AG09309 (cell line): ENCODE results near the gene RCVRN.
"Not testable (repeated sequence)": the region's sequence is repeated elsewhere in the genome, so short reads cannot be mapped to it uniquely, and the experiment has no call there.

Experiments used
- DNase-seq: peaks from one replicate; pipeline ENCODE4 v3.0.0-alpha.2; 2010; ENCODE audit warnings: low read depth
- H3K4me3 ChIP-seq: 2 replicates; pipeline ENCODE4 v1.5.1; 2011; ENCODE audit warnings: mild to moderate bottlenecking, low read depth, low read length, moderate library complexity; ENCODE audit not compliant: control insufficient read depth
- TF ChIP-seq, protein P1 (sequence below): IDR thresholded peaks from 2 replicates; pipeline ENCODE4 v1.5.1; 2011; ENCODE audit warnings: mild to moderate bottlenecking, low read depth, low read length, inconsistent platforms; ENCODE audit not compliant: insufficient read depth, control insufficient read depth; ENCODE audit errors: missing control alignments

Gene RCVRN

DNA sequence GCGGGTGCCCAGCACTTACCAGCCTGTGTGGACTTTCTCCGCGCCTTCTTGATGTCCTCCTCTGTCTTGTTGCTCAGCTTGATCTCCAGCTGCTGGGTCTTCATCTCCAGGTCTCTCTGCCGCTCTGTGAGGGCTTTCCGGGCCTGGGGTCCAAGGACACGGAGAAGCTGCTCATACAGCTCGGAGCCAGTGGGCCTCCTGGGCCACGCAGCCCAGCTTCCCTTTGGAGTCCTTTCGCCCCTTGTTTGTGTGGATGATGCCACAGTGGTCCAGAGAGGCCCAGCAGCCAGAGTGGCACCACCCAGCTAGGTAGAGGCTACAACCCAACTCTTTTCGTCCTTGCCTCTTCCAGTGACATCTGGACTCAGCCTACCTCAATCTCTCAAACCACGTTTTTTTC lies 20.4 kb upstream of the RCVRN start:
- TF ChIP-seq, protein P1, sequence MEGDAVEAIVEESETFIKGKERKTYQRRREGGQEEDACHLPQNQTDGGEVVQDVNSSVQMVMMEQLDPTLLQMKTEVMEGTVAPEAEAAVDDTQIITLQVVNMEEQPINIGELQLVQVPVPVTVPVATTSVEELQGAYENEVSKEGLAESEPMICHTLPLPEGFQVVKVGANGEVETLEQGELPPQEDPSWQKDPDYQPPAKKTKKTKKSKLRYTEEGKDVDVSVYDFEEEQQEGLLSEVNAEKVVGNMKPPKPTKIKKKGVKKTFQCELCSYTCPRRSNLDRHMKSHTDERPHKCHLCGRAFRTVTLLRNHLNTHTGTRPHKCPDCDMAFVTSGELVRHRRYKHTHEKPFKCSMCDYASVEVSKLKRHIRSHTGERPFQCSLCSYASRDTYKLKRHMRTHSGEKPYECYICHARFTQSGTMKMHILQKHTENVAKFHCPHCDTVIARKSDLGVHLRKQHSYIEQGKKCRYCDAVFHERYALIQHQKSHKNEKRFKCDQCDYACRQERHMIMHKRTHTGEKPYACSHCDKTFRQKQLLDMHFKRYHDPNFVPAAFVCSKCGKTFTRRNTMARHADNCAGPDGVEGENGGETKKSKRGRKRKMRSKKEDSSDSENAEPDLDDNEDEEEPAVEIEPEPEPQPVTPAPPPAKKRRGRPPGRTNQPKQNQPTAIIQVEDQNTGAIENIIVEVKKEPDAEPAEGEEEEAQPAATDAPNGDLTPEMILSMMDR: no peak
- no peak overlapping the region for H3K4me3 ChIP-seq
- no peak for DNase-seq

DNA sequence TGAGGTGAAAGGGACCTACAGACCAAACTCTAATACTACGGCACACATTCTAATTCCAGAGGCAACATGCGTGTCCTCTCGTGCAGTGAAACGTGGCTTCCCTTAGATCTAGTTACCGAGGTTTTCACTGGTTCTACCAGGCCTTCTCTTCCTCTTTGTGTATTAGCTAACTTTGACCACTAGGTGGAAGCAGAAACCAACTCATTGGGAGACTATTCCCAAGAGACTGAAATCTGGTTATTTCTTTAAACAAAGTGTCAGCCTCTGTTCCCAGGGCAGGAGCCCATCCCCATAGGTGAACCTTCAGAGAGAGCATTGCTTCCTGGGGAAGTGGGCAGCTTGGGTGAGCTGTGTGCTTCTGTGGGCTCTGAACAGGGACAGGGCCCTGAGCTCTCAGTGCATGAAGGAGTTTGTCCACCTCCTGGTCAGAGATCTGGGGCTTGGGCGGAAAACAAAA lies 19.7 kb upstream of the RCVRN start:
- DNase-seq: peak; percentile 20
- TF ChIP-seq, protein P1: peak; percentile 75
- no peak overlapping the region for H3K4me3 ChIP-seq

DNA sequence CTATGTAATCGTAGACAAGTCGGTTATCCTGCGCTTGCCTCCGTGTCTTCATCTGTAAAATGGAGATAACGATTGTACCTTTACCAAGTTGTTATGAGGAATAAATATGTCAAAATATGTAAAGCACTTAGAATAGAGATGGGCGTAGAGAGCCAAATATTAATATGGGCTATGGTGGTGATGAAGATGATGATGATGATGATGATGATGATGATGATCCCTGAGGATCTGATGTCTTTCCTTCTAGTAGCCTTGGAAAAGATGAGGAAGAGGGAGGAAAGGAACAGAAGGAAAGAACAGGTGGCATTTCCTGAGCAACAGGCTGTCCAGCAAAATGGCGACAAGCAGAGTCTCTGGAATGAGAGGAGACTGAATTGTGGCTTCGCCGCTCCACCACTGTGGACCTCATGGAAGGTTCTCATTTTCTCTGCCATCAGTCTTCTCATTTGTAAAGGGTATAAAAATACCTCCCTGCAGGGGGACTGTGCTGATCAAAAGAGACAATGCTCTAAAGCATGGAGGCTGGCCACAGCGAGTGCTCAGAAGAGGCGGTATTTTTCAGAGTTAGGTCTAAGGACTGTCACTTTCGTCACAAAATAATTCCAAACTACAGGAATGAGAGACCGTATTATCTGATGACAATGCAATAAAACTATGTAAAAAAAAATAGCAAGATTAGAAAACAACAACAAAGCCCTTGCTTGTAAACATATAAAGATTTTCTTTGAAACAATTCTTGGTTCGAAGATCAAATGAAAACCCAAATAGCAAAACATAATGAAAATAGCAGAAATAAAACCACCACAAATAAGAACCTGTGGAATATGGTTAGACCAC lies 17.2 kb upstream of the RCVRN start:
- TF ChIP-seq, protein P1: no peak
- no peak overlapping the region for H3K4me3 ChIP-seq
- no peak for DNase-seq

DNA sequence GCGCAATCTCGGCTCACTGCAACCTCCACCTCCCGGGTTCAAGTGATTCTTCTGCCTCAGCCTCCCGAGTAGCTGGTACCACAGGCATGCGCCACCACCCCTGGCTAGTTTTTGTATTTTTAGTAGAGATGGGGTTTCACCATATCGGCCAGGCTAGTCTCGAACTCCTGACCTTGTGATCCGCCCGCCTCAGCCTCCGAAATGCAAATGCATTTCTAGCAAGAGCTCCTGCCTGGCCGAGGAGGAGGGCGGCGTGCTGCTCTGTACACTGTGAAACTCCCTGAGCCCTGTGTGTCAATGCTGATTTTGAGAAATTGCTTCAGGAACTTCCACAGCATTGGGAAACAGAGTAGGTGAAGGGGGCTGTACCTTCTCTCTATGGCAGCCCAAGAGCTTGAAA lies 16.1 kb upstream of the RCVRN start:
- not testable (repeated sequence) for DNase-seq, H3K4me3 ChIP-seq

DNA sequence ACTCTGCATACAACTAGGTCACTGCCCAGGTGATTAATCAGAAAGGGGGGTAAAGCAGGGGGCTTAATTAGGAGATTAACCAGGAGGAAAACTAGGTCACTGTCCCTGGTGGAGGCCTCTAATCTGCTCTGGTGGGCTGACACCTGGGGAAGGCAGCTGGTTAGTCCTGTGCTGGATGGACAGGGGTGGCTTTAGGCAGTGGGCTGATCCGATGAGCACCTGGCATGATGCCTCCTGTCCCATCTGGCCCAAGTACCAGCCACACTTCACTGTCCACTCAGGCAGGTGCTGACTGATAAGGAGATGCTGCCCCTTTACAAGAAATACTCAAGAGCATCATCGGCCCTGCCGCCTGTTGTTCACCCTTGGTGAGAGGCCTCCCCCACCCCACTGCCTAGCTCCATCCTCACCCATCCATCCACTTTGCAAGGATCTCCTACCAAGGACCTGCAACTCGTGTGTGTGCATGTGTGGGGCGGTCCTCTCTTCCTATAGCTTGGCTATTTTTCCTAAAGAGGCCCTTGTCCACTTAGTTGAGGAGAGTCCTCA lies 13.8 kb upstream of the RCVRN start:
- TF ChIP-seq, protein P1: no peak
- DNase-seq: no peak
- no peak overlapping the region for H3K4me3 ChIP-seq

DNA sequence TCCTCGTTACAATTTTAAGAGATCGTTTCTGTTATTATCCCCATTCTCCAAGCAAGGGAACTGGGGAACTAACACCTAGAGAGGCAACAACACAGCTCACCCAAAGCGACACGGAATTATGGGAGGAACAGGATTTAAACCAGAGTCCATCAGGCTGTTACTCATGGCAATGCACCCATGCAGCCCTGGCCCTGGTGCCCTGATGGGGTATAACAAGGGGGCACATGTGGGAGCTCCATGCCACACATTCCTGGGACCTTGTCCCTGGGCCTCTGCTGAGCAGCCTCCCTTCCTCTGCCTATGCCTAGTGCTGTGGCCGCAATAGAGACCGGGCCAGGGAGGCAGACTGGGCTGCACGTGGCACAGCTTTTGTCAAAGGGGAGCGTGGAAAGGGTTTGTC lies 13.3 kb upstream of the RCVRN start:
- TF ChIP-seq, protein P1: no peak
- DNase-seq: no peak
- H3K4me3 ChIP-seq: no peak overlapping the region

DNA sequence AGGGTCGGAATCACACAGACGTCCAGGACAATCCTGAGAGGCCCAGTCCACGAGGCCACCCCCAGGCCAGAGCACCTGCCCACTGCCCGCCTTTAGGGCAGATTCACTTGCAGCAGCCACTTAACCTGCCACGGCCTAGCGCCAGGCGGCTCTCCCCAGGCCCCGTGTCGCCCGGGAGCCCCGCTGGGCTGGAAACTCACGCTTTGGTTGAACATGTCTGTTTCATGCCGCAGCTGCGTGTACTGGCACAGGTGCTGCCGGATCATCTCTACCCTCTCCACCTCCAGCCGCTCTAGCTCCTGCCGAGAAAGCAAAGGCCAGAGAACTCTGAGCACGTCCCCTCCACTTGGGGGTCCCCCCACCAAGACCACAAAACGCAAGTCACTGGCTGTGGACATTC lies 12.7 kb upstream of the RCVRN start:
- no peak for DNase-seq
- H3K4me3 ChIP-seq: no peak overlapping the region
- TF ChIP-seq, protein P1: no peak
